Measurements from ENCODE around the gene TMEM255B. TPM values are rescaled to one million over a fixed set of nuclear protein-coding genes. Genes with fewer than 3 reads are reported as not detected.

Gene TMEM255B
- total and polyA plus RNA-seq, 2 donors (not counting 3 experiments of a cell fraction or from before 2014, with no cell fraction given): 105 to 121 TPM

GRCh38 chr13:113787694-113788093 lies 28.7 kb downstream of the TMEM255B start:
- dilution Hi-C loops (cut with MboI; ENCODE audit: extremely low pct_ligation_motif_present, low sequenced_read_pairs) (no loop called here), intact Hi-C loops (cut with micrococcal nuclease) (no loop called here)
- CTCF ChIA-PET: no interaction called here
- BruUV-seq (replicated peaks): no TSS peak
- DNase-seq (ENCODE audit: low read depth, low spot score) (no peak), FAIRE-seq (no peak)
- Histone ChIP-seq H2AFZ (ENCODE audit: low read depth, low read length) (no peak overlapping the region), H3K27ac (ENCODE audit: insufficient read depth, low read depth, low read length) (no peak overlapping the region), H3K36me3 (ENCODE audit: control insufficient read depth in 2 of 2, extremely low read depth in 1 of 2, insufficient read depth in 2 of 2, low read length in 2 of 2) (peaks cover 0 to 21% of the 10 kb centered on the region in 2 experiments), H3K27me3 (ENCODE audit: control insufficient read depth in 2 of 2, insufficient read depth in 2 of 2, low read length in 2 of 2) (no peaks in the 10 kb centered on the region), H3K4me2 (ENCODE audit: insufficient read depth, low read length) (no peak overlapping the region), H3K9ac (replicated peaks; ENCODE audit: extremely low read depth, insufficient read depth, low read length) (no peak overlapping the region), H3K9me1 (replicated peaks; ENCODE audit: control insufficient read depth, extremely low read depth, insufficient read depth, low read length) (no peaks in the 10 kb centered on the region), H3K79me2 (ENCODE audit: control insufficient read depth, insufficient read depth, low read length) (no peaks in the 10 kb centered on the region), H3K4me1 (ENCODE audit: control insufficient read depth, extremely low read depth, insufficient read depth, low read length) (peaks cover 14% of the 10 kb centered on the region), H3K9me3 (replicated peaks; ENCODE audit: control insufficient read depth, insufficient read depth, low read length) (no peaks in the 10 kb centered on the region), H4K20me1 (replicated peaks; ENCODE audit: control insufficient read depth, extremely low read depth, insufficient read depth, low read length) (no peaks in the 10 kb centered on the region), H3K4me3 (replicated peaks in 1 of 3; ENCODE audit: insufficient read depth in 1 of 3, low read depth in 1 of 3, low read length in 3 of 3) (no peak overlapping the region)
- no peak for TF ChIP-seq CTCF (IDR thresholded peaks at IDR 0.05; ENCODE audit: extremely low read depth in 1 of 2, insufficient read depth in 1 of 2, low read depth in 1 of 2, low read length in 2 of 2)
- no peak for TF ChIP-seq MYC (IDR thresholded peaks at IDR 0.05; ENCODE audit: low read depth, low read length)
- no peak for TF ChIP-seq GATA2 (IDR thresholded peaks at IDR 0.05; ENCODE audit: insufficient read depth, insufficient read length, low read depth, low read length)
- no peak for TF ChIP-seq EZH2 (IDR thresholded peaks at IDR 0.05; ENCODE audit: borderline replicate concordance, low read depth, low read length, severe bottlenecking)
- TF ChIP-seq POLR2A (IDR thresholded peaks at IDR 0.05; ENCODE audit: low read depth, low read length): no peak
- TF ChIP-seq JUN (IDR thresholded peaks at IDR 0.05; ENCODE audit: borderline replicate concordance, insufficient read depth, insufficient read length, low read depth): no peak
- TF ChIP-seq POLR2AphosphoS5 (IDR thresholded peaks at IDR 0.05; ENCODE audit: insufficient read depth, low read depth, low read length): no peak
- TF ChIP-seq FOS (IDR thresholded peaks at IDR 0.05; ENCODE audit: borderline replicate concordance, insufficient read depth, low read length): no peak
- TF ChIP-seq, protein P1, sequence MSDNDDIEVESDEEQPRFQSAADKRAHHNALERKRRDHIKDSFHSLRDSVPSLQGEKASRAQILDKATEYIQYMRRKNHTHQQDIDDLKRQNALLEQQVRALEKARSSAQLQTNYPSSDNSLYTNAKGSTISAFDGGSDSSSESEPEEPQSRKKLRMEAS (IDR thresholded peaks at IDR 0.05; ENCODE audit: insufficient read depth, insufficient read length): no peak
- POLR2A ChIA-PET: no interaction called here
